Glutamatergic neuron (in vitro differentiated cells): ENCODE measurements around the gene EIF2AK2. TPM values are rescaled to one million over a fixed set of nuclear protein-coding genes. Genes with fewer than 3 reads are reported as not detected.
"Not testable (repeated sequence)": the region's sequence is repeated elsewhere in the genome, so short reads cannot be mapped to it uniquely, and the experiment has no call there.

Experiments used
- DNase-seq: peaks from one replicate; pipeline ENCODE4 v3.0.0; 2022
- H3K27ac Mint-ChIP-seq: one replicate; pipeline ENCODE4 v1.8.0; 2020; ENCODE audit warnings: mild to moderate bottlenecking, mixed read lengths, inconsistent platforms; ENCODE audit not compliant: unreplicated experiment
- H3K27me3 Mint-ChIP-seq: one replicate; pipeline ENCODE4 v1.8.0; 2020; ENCODE audit warnings: mild to moderate bottlenecking, moderate library complexity, mixed read lengths, inconsistent platforms; ENCODE audit not compliant: unreplicated experiment
- H3K36me3 Mint-ChIP-seq: one replicate; pipeline ENCODE4 v1.8.0; 2020; ENCODE audit warnings: mild to moderate bottlenecking, mixed read lengths, inconsistent platforms; ENCODE audit not compliant: unreplicated experiment
- H3K4me1 Mint-ChIP-seq: one replicate; pipeline ENCODE4 v1.8.0; 2020; ENCODE audit warnings: mild to moderate bottlenecking, low read depth, mixed read lengths, inconsistent platforms; ENCODE audit not compliant: unreplicated experiment
- H3K4me3 Mint-ChIP-seq: one replicate; pipeline ENCODE4 v1.8.0; 2020; ENCODE audit warnings: mild to moderate bottlenecking, mixed read lengths, inconsistent platforms; ENCODE audit not compliant: unreplicated experiment
- H3K9me3 Mint-ChIP-seq: one replicate; pipeline ENCODE4 v1.8.0; 2020; ENCODE audit warnings: mild to moderate bottlenecking, moderate library complexity, mixed read lengths, inconsistent platforms; ENCODE audit not compliant: unreplicated experiment
- CTCF ChIP-seq: fragments of 200-600 bp; sonication (generic); IDR thresholded peaks from one replicate; pipeline ENCODE4 v1.5.0; 2021; ENCODE audit not compliant: partially characterized antibody, unreplicated experiment
- long read RNA-seq: library from polyadenylated mRNA; unstranded; transcript quantifications from one replicate; pipeline ENCODE4 v2.0.0, GENCODE V29; 2020; ENCODE audit not compliant: unreplicated experiment
- total RNA-seq: library from RNA; stranded (reverse); fragmentation: NEBNext Ultra II Directional; extraction: Animal tissue kit (Norgen Biotek cat#: 25700); gene quantifications from one replicate; pipeline ENCODE4 v1.2.1, GENCODE V29; 2021; ENCODE audit not compliant: unreplicated experiment

EIF2AK2 gene
- 8.7 TPM for total RNA-seq
- long read RNA-seq, full-length matches to known transcripts: 2 of 5 reads
- long read RNA-seq, partial matches to known transcripts: 2 of 5 reads
- long read RNA-seq, other reads (novel, unspliced or antisense): 1 of 5 reads

GRCh38 chr2:37156857-37157714 is at the start of gene EIF2AK2:
Gene EIF2AK2, minus strand, starts transcription at chr2:37156980. Its CDS starts 9,174 bp downstream, at chr2:37147806.
- H3K4me3 Mint-ChIP-seq: peak within 1 kb of the TSS; percentile 87
- H3K36me3 Mint-ChIP-seq: no peaks in the 10 kb centered on the region
- peaks cover 5% of the 10 kb centered on the region for H3K4me1 Mint-ChIP-seq
- no peak for TF ChIP-seq CTCF
- DNase-seq: peak; percentile 77
- H3K27me3 Mint-ChIP-seq: no peaks in the 10 kb centered on the region
- H3K9me3 Mint-ChIP-seq: no peaks in the 10 kb centered on the region
- peak within 1 kb of the TSS; percentile 59 for H3K27ac Mint-ChIP-seq

- peaks cover 24% of the 10 kb centered on the region for H3K9me3 Mint-ChIP-seq
- H3K36me3 Mint-ChIP-seq: peaks cover 68% of the 10 kb centered on the region
- H3K4me3 Mint-ChIP-seq: no peak overlapping the region
- TF ChIP-seq CTCF: no peak
- no peak overlapping the region for H3K27ac Mint-ChIP-seq
- H3K4me1 Mint-ChIP-seq: no peaks in the 10 kb centered on the region
- peaks cover 3% of the 10 kb centered on the region for H3K27me3 Mint-ChIP-seq
- no peak for DNase-seq
These were observed 49.0 kb upstream of the EIF2AK2 start for GRCh38 chr2:37205689-37206341.

GRCh38 chr2:37205071-37205661 is 48.4 kb upstream of the EIF2AK2 start:
- not testable (repeated sequence) for H3K4me3 Mint-ChIP-seq, H3K27ac Mint-ChIP-seq, H3K27me3 Mint-ChIP-seq, H3K4me1 Mint-ChIP-seq, DNase-seq
- Mint-ChIP-seq H3K9me3 (peaks cover 24% of the 10 kb centered on the region), H3K36me3 (peaks cover 63% of the 10 kb centered on the region)

GRCh38 chr2:37203708-37204107 is 46.9 kb upstream of the EIF2AK2 start:
- no peak overlapping the region for H3K27ac Mint-ChIP-seq
- H3K36me3 Mint-ChIP-seq: peaks cover 48% of the 10 kb centered on the region
- TF ChIP-seq CTCF: no peak
- H3K9me3 Mint-ChIP-seq: peaks cover 19% of the 10 kb centered on the region
- peaks cover 2% of the 10 kb centered on the region for H3K4me1 Mint-ChIP-seq
- DNase-seq: no peak
- H3K27me3 Mint-ChIP-seq: peaks cover 3% of the 10 kb centered on the region
- H3K4me3 Mint-ChIP-seq: no peak overlapping the region

GRCh38 chr2:37201766-37202165 is 45.0 kb upstream of the EIF2AK2 start:
- TF ChIP-seq CTCF: no peak
- H3K4me3 Mint-ChIP-seq: no peak overlapping the region
- peaks cover 6% of the 10 kb centered on the region for H3K4me1 Mint-ChIP-seq
- H3K27me3 Mint-ChIP-seq: peaks cover 3% of the 10 kb centered on the region
- peaks cover 29% of the 10 kb centered on the region for H3K36me3 Mint-ChIP-seq
- DNase-seq: no peak
- peaks cover 4% of the 10 kb centered on the region for H3K9me3 Mint-ChIP-seq
- H3K27ac Mint-ChIP-seq: no peak overlapping the region
